ENCODE measurements around the gene MAP2K7. TPM values are rescaled to one million over a fixed set of nuclear protein-coding genes. Genes with fewer than 3 reads are reported as not detected.

Gene MAP2K7
- total RNA-seq, 1 experiment from 2014 or later: 39.4 TPM

DNA sequence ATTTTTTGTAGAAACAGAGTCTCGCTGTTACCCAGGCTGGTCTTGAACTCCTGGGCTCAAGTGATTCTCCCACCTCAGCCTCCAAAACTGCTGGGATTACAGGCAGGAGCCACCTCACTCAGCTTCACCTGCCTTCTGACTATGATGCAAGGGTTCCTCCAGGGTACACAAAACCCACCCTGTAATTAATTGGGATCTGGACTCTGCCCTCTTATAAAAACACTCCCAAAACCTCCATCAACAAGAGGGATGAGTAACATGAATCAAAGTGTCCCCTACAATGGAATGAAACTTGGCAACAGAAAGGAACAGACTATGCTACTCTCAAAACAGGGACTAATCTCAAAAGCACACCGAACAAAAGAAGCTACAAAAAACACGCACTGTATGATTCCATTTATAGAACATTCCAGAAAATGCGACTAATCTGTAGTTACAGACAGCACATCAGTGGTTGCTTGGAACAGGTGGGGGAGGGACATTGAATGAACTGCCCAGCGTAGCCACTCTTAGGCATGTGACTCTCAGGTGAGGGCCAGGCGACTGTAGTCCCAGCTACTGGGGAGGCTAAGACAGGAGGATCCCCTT is 26.3 kb upstream of the MAP2K7 start:
- Mint-ChIP-seq H3K4me1 (peaks cover 3% of the 10 kb centered on the region; the same call in 1 of the 2 replicates), H3K4me3 (no peak overlapping the region), H3K9me3 (peaks cover 6% of the 10 kb centered on the region), H3K36me3 (no peaks in the 10 kb centered on the region), H3K27ac (no peak overlapping the region), H3K27me3 (ENCODE audit: low read depth) (peaks cover 37% of the 10 kb centered on the region)
- ChIA-PET CTCF (interaction anchor here (1.4 to 3.4 kb wide), 3 partner anchors 14 to 309 kb away, joined by 5 to 19 read pairs (median 6); no protein-coding TSS in a partner anchor), POLR2A (no interaction called here)
- TF ChIP-seq ZNF423 (CRISPR knock-in tag; IDR thresholded peaks at IDR 0.05): no peak
- TF ChIP-seq, protein P1, sequence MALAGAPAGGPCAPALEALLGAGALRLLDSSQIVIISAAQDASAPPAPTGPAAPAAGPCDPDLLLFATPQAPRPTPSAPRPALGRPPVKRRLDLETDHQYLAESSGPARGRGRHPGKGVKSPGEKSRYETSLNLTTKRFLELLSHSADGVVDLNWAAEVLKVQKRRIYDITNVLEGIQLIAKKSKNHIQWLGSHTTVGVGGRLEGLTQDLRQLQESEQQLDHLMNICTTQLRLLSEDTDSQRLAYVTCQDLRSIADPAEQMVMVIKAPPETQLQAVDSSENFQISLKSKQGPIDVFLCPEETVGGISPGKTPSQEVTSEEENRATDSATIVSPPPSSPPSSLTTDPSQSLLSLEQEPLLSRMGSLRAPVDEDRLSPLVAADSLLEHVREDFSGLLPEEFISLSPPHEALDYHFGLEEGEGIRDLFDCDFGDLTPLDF (CRISPR knock-in tag; IDR thresholded peaks at IDR 0.05): no peak
- no peak for TF ChIP-seq IRF2 (CRISPR knock-in tag; IDR thresholded peaks at IDR 0.05; ENCODE audit: borderline replicate concordance, low read depth)
- TF ChIP-seq CREB1 (CRISPR knock-in tag; IDR thresholded peaks at IDR 0.05): no peak
- TF ChIP-seq SOX15 (CRISPR knock-in tag; IDR thresholded peaks at IDR 0.05): no peak
- TF ChIP-seq NR2C2 (CRISPR knock-in tag; IDR thresholded peaks at IDR 0.05): no peak
- DNase-seq (ENCODE audit: low spot score) (no peak), ATAC-seq (no peak)

- Mint-ChIP-seq H3K9me3 (peaks cover 6% of the 10 kb centered on the region), H3K27ac (no peak overlapping the region; the same call in 1 of the 2 replicates), H3K4me3 (no peak overlapping the region), H3K4me1 (no peaks in the 10 kb centered on the region; the same call in 1 of the 2 replicates), H3K27me3 (ENCODE audit: low read depth) (peaks cover 26% of the 10 kb centered on the region), H3K36me3 (no peaks in the 10 kb centered on the region)
- ChIA-PET CTCF (interaction anchor here (0.6 to 1.4 kb wide), 6 partner anchors 10 to 173 kb away, joined by 3 to 9 read pairs (median 4); partner anchors contain the start of gene MAP2K7), POLR2A (no interaction called here)
- no peak for DNase-seq (ENCODE audit: low spot score)
- TF ChIP-seq, protein P1 (CRISPR knock-in tag; IDR thresholded peaks at IDR 0.05): no peak
- TF ChIP-seq FOXJ3 (CRISPR knock-in tag; IDR thresholded peaks at IDR 0.05; ENCODE audit: borderline replicate concordance) (no peak), ZSCAN18 (CRISPR knock-in tag; IDR thresholded peaks at IDR 0.05) (no peak), SP1 (CRISPR knock-in tag; conservative IDR thresholded peaks at IDR 0.05) (no peak), ZNF121 (CRISPR knock-in tag; IDR thresholded peaks at IDR 0.05) (no peak), ZNF138 (CRISPR knock-in tag; conservative IDR thresholded peaks at IDR 0.05) (no peak), SMAD3 (CRISPR knock-in tag; IDR thresholded peaks at IDR 0.05; ENCODE audit: borderline replicate concordance) (no peak), ZBTB43 (CRISPR knock-in tag; IDR thresholded peaks at IDR 0.05) (no peak), FOXP4 (CRISPR knock-in tag; IDR thresholded peaks at IDR 0.05) (no peak), RELA (CRISPR knock-in tag; IDR thresholded peaks at IDR 0.05; ENCODE audit: borderline replicate concordance) (no peak), E2F4 (CRISPR knock-in tag; IDR thresholded peaks at IDR 0.05; ENCODE audit: borderline replicate concordance, low read depth) (no peak), NFATC4 (CRISPR knock-in tag; IDR thresholded peaks at IDR 0.05) (no peak), NR2C2 (CRISPR knock-in tag; IDR thresholded peaks at IDR 0.05) (no peak), JAZF1 (CRISPR knock-in tag; IDR thresholded peaks at IDR 0.05) (no peak)
- TF ChIP-seq, protein P2, sequence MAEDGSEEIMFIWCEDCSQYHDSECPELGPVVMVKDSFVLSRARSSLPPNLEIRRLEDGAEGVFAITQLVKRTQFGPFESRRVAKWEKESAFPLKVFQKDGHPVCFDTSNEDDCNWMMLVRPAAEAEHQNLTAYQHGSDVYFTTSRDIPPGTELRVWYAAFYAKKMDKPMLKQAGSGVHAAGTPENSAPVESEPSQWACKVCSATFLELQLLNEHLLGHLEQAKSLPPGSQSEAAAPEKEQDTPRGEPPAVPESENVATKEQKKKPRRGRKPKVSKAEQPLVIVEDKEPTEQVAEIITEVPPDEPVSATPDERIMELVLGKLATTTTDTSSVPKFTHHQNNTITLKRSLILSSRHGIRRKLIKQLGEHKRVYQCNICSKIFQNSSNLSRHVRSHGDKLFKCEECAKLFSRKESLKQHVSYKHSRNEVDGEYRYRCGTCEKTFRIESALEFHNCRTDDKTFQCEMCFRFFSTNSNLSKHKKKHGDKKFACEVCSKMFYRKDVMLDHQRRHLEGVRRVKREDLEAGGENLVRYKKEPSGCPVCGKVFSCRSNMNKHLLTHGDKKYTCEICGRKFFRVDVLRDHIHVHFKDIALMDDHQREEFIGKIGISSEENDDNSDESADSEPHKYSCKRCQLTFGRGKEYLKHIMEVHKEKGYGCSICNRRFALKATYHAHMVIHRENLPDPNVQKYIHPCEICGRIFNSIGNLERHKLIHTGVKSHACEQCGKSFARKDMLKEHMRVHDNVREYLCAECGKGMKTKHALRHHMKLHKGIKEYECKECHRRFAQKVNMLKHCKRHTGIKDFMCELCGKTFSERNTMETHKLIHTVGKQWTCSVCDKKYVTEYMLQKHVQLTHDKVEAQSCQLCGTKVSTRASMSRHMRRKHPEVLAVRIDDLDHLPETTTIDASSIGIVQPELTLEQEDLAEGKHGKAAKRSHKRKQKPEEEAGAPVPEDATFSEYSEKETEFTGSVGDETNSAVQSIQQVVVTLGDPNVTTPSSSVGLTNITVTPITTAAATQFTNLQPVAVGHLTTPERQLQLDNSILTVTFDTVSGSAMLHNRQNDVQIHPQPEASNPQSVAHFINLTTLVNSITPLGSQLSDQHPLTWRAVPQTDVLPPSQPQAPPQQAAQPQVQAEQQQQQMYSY (CRISPR knock-in tag; IDR thresholded peaks at IDR 0.05): no peak
- no peak for ATAC-seq
Observed at GRCh38 chr19:7879111-7879807, 24.4 kb upstream of the MAP2K7 start.
